ENCODE measurements around the gene EXOC1.
A peak's percentile ranks its signal among the peaks of the same experiment; 100 is the strongest.
"Not testable (repeated sequence)": the region's sequence is repeated elsewhere in the genome, so short reads cannot be mapped to it uniquely, and the experiment has no call there.

EXOC1 gene

GRCh38 chr4:55853484-55854046 lies at the start of gene EXOC1:
EXOC1 (plus strand) TSS chr4:55853648; CDS start chr4:55858324, 4,676 bp downstream.
- DNase-seq: peak; percentile 100

- no peak for DNase-seq
Observed at GRCh38 chr4:55807556-55807955, 45.9 kb upstream of the EXOC1 start.

GRCh38 chr4:55808186-55808585 lies 45.3 kb upstream of the EXOC1 start:
- no peak for DNase-seq

GRCh38 chr4:55808632-55809031 lies 44.8 kb upstream of the EXOC1 start:
- no peak for DNase-seq

- no peak for DNase-seq
Observed at GRCh38 chr4:55817691-55818090, 35.8 kb upstream of the EXOC1 start.

GRCh38 chr4:55819634-55820033 lies 33.8 kb upstream of the EXOC1 start, which contains the start of gene EXOC1L:
EXOC1L (plus strand) TSS chr4:55819790; CDS start chr4:55820027, 237 bp downstream.
- no peak for DNase-seq

- no peak for DNase-seq
Observed at GRCh38 chr4:55820279-55820678, 33.2 kb upstream of the EXOC1 start.

GRCh38 chr4:55822329-55822728 lies 31.1 kb upstream of the EXOC1 start:
- DNase-seq: no peak

- DNase-seq: no peak
Observed at GRCh38 chr4:55824865-55825264, 28.6 kb upstream of the EXOC1 start.

- DNase-seq: no peak
Observed at GRCh38 chr4:55826986-55827385, 26.5 kb upstream of the EXOC1 start.

GRCh38 chr4:55827582-55827981 lies 25.9 kb upstream of the EXOC1 start:
- no peak for DNase-seq

- no peak for DNase-seq
Observed at GRCh38 chr4:55830048-55830447, 23.4 kb upstream of the EXOC1 start.

GRCh38 chr4:55830716-55831115 lies 22.7 kb upstream of the EXOC1 start:
- no peak for DNase-seq

GRCh38 chr4:55834086-55834795 lies 19.2 kb upstream of the EXOC1 start:
- no peak for DNase-seq

- no peak for DNase-seq
Observed at GRCh38 chr4:55837903-55838302, 15.5 kb upstream of the EXOC1 start.

- DNase-seq: no peak
Observed at GRCh38 chr4:55838356-55838755, 15.1 kb upstream of the EXOC1 start.

GRCh38 chr4:55838952-55839351 lies 14.5 kb upstream of the EXOC1 start:
- no peak for DNase-seq

- DNase-seq: no peak
Observed at GRCh38 chr4:55840956-55841355, 12.5 kb upstream of the EXOC1 start.

GRCh38 chr4:55841373-55842239 lies 11.8 kb upstream of the EXOC1 start:
- DNase-seq: not testable (repeated sequence)

- DNase-seq: not testable (repeated sequence)
Observed at GRCh38 chr4:55842312-55842711, 11.1 kb upstream of the EXOC1 start.

- no peak for DNase-seq
Observed at GRCh38 chr4:55849724-55850123, 3.7 kb upstream of the EXOC1 start.

GRCh38 chr4:55851885-55852284 lies 1.6 kb upstream of the EXOC1 start:
- peak; percentile 62 for DNase-seq

GRCh38 chr4:55854129-55854528 lies 681 bp downstream of the EXOC1 start:
- no peak for DNase-seq

GRCh38 chr4:55857586-55857985 lies 4.1 kb downstream of the EXOC1 start:
- DNase-seq: no peak

Data from activated CD8-positive, alpha-beta memory T cell treated with anti-CD3 and anti-CD28 coated beads for 24 hours (primary cell).